DOHH2 (cell line): ENCODE results near the gene DOP1A.

Source experiments
- H3F3A ChIP-seq: fragments of 200-600 bp; sonication (generic), shearing (Covaris generic); 2 replicates; pipeline ENCODE4 v1.6.0; 2016; ENCODE audit warnings: antibody characterized with exemption, mild to moderate bottlenecking; ENCODE audit not compliant: control insufficient read depth, insufficient read depth
- H3K27ac ChIP-seq: fragments of 200-600 bp; sonication (generic); 2 replicates; pipeline ENCODE4 v1.5.1; 2014; ENCODE audit warnings: low read depth, mild to moderate bottlenecking, low read length, moderate library complexity
- H3K27me3 ChIP-seq: fragments of 200-600 bp; sonication (generic); 2 replicates; pipeline ENCODE4 v1.6.1; 2014; ENCODE audit warnings: mild to moderate bottlenecking, low read length, mixed read lengths; ENCODE audit not compliant: control insufficient read depth
- H3K36me3 ChIP-seq: fragments of 200-600 bp; sonication (generic); 2 replicates; pipeline ENCODE4 v1.6.1; 2014; ENCODE audit warnings: mild to moderate bottlenecking, low read length, moderate library complexity, mixed read lengths; ENCODE audit not compliant: control insufficient read depth
- H3K4me1 ChIP-seq: fragments of 200-600 bp; sonication (generic); 2 replicates; pipeline ENCODE4 v1.6.1; 2014; ENCODE audit warnings: mild to moderate bottlenecking, low read length, mixed read lengths; ENCODE audit not compliant: control insufficient read depth
- H3K4me2 ChIP-seq: fragments of 200-600 bp; sonication (generic); 2 replicates; pipeline ENCODE4 v1.6.0; 2014; ENCODE audit warnings: mild to moderate bottlenecking, low read length, moderate library complexity
- H3K4me3 ChIP-seq: fragments of 200-600 bp; sonication (generic); 2 replicates; pipeline ENCODE4 v1.5.1; 2014; ENCODE audit warnings: mild to moderate bottlenecking, low read length, mixed read lengths
- H3K79me2 ChIP-seq: fragments of 200-600 bp; sonication (generic); 2 replicates; pipeline ENCODE4 v1.6.1; 2014; ENCODE audit warnings: mild to moderate bottlenecking, low read length, mixed read lengths; ENCODE audit not compliant: control insufficient read depth
- H3K9me2 ChIP-seq: fragments of 200-600 bp; sonication (generic); replicated peaks from 2 replicates; pipeline ENCODE4 v1.6.1; 2014; ENCODE audit warnings: mild to moderate bottlenecking, low read length, mixed read lengths; ENCODE audit not compliant: control insufficient read depth
- H3K9me3 ChIP-seq: fragments of 200-600 bp; sonication (generic); 2 replicates; pipeline ENCODE4 v1.6.1; 2014; ENCODE audit warnings: antibody characterized with exemption, low read length, mixed read lengths; ENCODE audit not compliant: control insufficient read depth, insufficient read depth
- H4K20me1 ChIP-seq: fragments of 200-600 bp; sonication (generic); 2 replicates; pipeline ENCODE4 v1.6.0; 2014; ENCODE audit warnings: low read depth, mild to moderate bottlenecking, antibody characterized with exemption, low read length, moderate library complexity; ENCODE audit not compliant: control insufficient read depth, insufficient read depth
- EZH2phosphoT487 ChIP-seq: fragments of 200-600 bp; sonication (generic); IDR thresholded peaks from 2 replicates; pipeline ENCODE4 v1.6.1; 2017; ENCODE audit warnings: borderline replicate concordance, mild to moderate bottlenecking, antibody characterized with exemption, low read length, moderate library complexity, mixed read lengths
- TF ChIP-seq, protein P1 (sequence below): fragments of 200-600 bp; sonication (generic); IDR thresholded peaks from one replicate; pipeline ENCODE4 v1.5.1; 2014; ENCODE audit warnings: antibody characterized with exemption, mild to moderate bottlenecking, low read depth, low read length; ENCODE audit not compliant: poor library complexity, severe bottlenecking

The DOP1A gene

DNA sequence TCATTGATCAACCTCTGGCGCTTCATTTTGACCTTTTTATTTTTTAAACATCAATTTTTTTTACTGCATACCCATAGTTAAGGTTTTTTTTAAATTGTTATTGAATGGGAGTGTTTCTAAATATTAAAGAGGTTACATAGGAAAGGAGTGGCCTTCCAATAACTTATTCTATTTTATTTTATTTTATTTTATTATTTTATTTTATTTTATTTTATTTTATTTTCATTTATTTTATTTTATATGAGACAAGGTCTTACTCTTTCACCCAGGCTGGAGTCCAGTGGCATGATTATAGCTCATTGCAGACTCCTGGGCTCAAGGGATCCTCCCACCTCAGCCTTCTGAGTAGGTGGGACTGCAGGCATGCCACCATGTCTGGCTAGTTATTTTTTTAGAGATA lies 30.2 kb downstream of the DOP1A start:
- Histone ChIP-seq H3K4me3 (no peak overlapping the region), H3K9me2 (no peaks in the 10 kb centered on the region), H3K4me2 (no peak overlapping the region), H3K27me3 (no peaks in the 10 kb centered on the region), H3F3A (no peaks in the 10 kb centered on the region), H3K36me3 (peaks cover 25% of the 10 kb centered on the region), H3K79me2 (peaks cover 29% of the 10 kb centered on the region), H3K4me1 (no peaks in the 10 kb centered on the region), H4K20me1 (no peaks in the 10 kb centered on the region), H3K27ac (no peak overlapping the region), H3K9me3 (no peaks in the 10 kb centered on the region)
- TF ChIP-seq, protein P1, sequence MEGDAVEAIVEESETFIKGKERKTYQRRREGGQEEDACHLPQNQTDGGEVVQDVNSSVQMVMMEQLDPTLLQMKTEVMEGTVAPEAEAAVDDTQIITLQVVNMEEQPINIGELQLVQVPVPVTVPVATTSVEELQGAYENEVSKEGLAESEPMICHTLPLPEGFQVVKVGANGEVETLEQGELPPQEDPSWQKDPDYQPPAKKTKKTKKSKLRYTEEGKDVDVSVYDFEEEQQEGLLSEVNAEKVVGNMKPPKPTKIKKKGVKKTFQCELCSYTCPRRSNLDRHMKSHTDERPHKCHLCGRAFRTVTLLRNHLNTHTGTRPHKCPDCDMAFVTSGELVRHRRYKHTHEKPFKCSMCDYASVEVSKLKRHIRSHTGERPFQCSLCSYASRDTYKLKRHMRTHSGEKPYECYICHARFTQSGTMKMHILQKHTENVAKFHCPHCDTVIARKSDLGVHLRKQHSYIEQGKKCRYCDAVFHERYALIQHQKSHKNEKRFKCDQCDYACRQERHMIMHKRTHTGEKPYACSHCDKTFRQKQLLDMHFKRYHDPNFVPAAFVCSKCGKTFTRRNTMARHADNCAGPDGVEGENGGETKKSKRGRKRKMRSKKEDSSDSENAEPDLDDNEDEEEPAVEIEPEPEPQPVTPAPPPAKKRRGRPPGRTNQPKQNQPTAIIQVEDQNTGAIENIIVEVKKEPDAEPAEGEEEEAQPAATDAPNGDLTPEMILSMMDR, result no peak
- no peak for TF ChIP-seq EZH2phosphoT487

DNA sequence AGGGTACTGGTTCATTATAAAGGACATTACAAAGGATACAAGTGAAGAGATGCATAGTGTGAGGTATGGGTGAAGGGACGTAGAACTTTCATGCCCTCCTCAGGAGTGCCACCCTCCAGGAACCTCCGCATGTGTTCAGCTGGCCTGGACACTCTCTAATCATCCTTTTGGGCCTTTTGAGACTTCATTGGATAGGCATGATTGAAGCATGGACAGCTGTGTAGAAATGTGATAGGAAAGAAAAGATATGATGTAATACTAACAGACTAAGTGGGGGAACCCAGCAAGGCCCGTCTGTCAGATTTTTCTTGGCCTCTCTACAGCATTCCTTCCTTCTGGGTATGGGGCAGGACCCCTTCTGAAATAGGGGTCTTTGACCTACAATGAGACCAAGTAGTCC lies 31.1 kb downstream of the DOP1A start:
- Histone ChIP-seq H3K9me3 (no peaks in the 10 kb centered on the region), H3K27me3 (no peaks in the 10 kb centered on the region), H3K36me3 (peaks cover 25% of the 10 kb centered on the region), H3K27ac (no peak overlapping the region), H3K4me3 (no peak overlapping the region), H3K9me2 (no peaks in the 10 kb centered on the region), H3F3A (no peaks in the 10 kb centered on the region), H3K79me2 (peaks cover 21% of the 10 kb centered on the region), H3K4me1 (no peaks in the 10 kb centered on the region), H4K20me1 (no peaks in the 10 kb centered on the region), H3K4me2 (no peak overlapping the region)
- TF ChIP-seq, protein P1, result no peak
- no peak for TF ChIP-seq EZH2phosphoT487

DNA sequence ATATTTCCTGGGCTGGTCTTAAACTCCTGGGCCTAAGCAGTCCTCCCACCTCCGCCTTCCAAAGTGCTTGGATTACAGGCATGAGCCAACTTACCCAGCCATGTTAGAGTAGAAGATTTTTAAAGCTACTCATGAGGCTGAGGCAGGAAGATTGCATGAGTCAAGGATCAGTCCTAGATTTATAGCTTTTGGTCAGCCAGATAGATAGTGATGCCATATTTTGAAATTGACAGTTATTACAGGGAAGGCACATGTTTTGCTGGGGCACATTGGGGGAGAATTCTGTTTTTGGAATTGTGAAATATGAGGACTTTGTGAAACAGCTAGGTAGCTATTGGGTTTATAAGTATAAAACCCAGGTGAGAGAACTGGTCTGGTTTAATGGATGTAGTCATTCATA lies 40.9 kb downstream of the DOP1A start:
- Histone ChIP-seq H3K4me3 (no peak overlapping the region), H3F3A (no peaks in the 10 kb centered on the region), H4K20me1 (no peaks in the 10 kb centered on the region), H3K27ac (no peak overlapping the region), H3K79me2 (no peaks in the 10 kb centered on the region), H3K9me3 (no peaks in the 10 kb centered on the region), H3K4me2 (no peak overlapping the region), H3K4me1 (peaks cover 12% of the 10 kb centered on the region), H3K36me3 (peaks cover 44% of the 10 kb centered on the region), H3K9me2 (no peaks in the 10 kb centered on the region), H3K27me3 (no peaks in the 10 kb centered on the region)
- TF ChIP-seq, protein P1, result no peak
- no peak for TF ChIP-seq EZH2phosphoT487

DNA sequence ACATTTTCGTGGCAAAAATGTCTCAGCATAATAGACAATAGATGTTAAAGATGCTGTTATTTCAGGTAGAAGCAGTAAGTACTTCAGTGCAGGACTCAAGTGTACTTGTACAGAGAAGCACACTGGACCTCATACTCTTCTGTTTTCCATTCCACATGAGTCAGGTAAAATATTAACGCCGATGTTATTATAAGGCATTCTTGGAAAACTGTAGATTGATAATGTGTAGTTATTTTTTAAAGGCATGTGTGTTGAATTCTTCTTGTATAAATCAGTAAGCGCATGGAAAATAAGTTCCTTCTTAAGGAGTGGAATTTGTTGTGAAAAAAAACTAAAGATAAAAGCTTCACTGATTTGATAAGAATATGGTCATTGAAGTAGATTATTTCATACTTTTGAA lies 45.8 kb downstream of the DOP1A start:
- H3K4me2 ChIP-seq, result no peak overlapping the region
- H3K9me3 ChIP-seq, result no peaks in the 10 kb centered on the region
- TF ChIP-seq, protein P1, result no peak
- no peak for TF ChIP-seq EZH2phosphoT487
- H3K27me3 ChIP-seq, result no peaks in the 10 kb centered on the region
- peaks cover 12% of the 10 kb centered on the region for H3K4me1 ChIP-seq
- no peaks in the 10 kb centered on the region for H3K79me2 ChIP-seq
- H4K20me1 ChIP-seq, result no peaks in the 10 kb centered on the region
- H3K9me2 ChIP-seq, result no peaks in the 10 kb centered on the region
- peaks cover 36% of the 10 kb centered on the region for H3K36me3 ChIP-seq
- no peaks in the 10 kb centered on the region for H3F3A ChIP-seq
- H3K27ac ChIP-seq, result no peak overlapping the region
- no peak overlapping the region for H3K4me3 ChIP-seq
